SK-N-SH treated with all-trans-retinoic acid at 6 μM for 48 hours (cell line): Measurements from ENCODE around the gene AK1.

Experiments
- ATAC-seq: fragments of 200-7000 bp; cut with Tn5 transposase; 3 replicates; pipeline ENCODE4 v1.9.1; 2020; ENCODE audit warnings: mild to moderate bottlenecking, moderate library complexity
- BACH2 ChIP-seq: fragments of 250-450 bp; sonication (Bioruptor Pico); IDR thresholded peaks from 2 replicates; pipeline ENCODE4 v1.9.0; 2021; ENCODE audit warnings: mild to moderate bottlenecking, borderline replicate concordance
- CSDC2 ChIP-seq: fragments of 250-450 bp; sonication (Bioruptor Pico); IDR thresholded peaks from 2 replicates; pipeline ENCODE4 v1.5.0; 2020; ENCODE audit warnings: mild to moderate bottlenecking, moderate library complexity
- ESRRG ChIP-seq: fragments of 250-450 bp; sonication (Bioruptor Pico); IDR thresholded peaks from 2 replicates; pipeline ENCODE4 v1.6.1; 2021; ENCODE audit warnings: mild to moderate bottlenecking
- ISL1 ChIP-seq: fragments of 250-450 bp; sonication (Bioruptor Pico); IDR thresholded peaks from 2 replicates; pipeline ENCODE4 v2.1.2; 2022; ENCODE audit warnings: mild to moderate bottlenecking, moderate library complexity
- OSR1 ChIP-seq: fragments of 250-450 bp; sonication (Bioruptor Pico); IDR thresholded peaks from 2 replicates; pipeline ENCODE4 v1.8.0; 2022; ENCODE audit warnings: moderate library complexity, mild to moderate bottlenecking, inconsistent platforms
- PATZ1 ChIP-seq: fragments of 250-450 bp; sonication (Bioruptor Pico); IDR thresholded peaks from 2 replicates; pipeline ENCODE4 v1.8.0; 2020; ENCODE audit warnings: mild to moderate bottlenecking, moderate library complexity, borderline replicate concordance
- POU6F1 ChIP-seq: fragments of 250-450 bp; sonication (Bioruptor Pico); IDR thresholded peaks from 2 replicates; pipeline ENCODE4 v1.8.0; 2021; ENCODE audit warnings: low read depth, mild to moderate bottlenecking, moderate library complexity, borderline replicate concordance
- RARB ChIP-seq: fragments of 250-450 bp; sonication (Bioruptor Pico); IDR thresholded peaks from 2 replicates; pipeline ENCODE4 v1.8.0; 2021; ENCODE audit warnings: mild to moderate bottlenecking, moderate library complexity
- TCF4 ChIP-seq: fragments of 250-450 bp; sonication (Bioruptor Pico); IDR thresholded peaks from 2 replicates; pipeline ENCODE4 v1.8.0; 2021; ENCODE audit warnings: mild to moderate bottlenecking, moderate library complexity, borderline replicate concordance
- TOX ChIP-seq: fragments of 250-450 bp; sonication (Bioruptor Pico); IDR thresholded peaks from 2 replicates; pipeline ENCODE4 v1.8.0; 2021; ENCODE audit warnings: mild to moderate bottlenecking, moderate library complexity, borderline replicate concordance
- ZC3H10 ChIP-seq: fragments of 250-450 bp; sonication (Bioruptor Pico); IDR thresholded peaks from 2 replicates; pipeline ENCODE4 v1.5.1; 2021; ENCODE audit warnings: mild to moderate bottlenecking, moderate library complexity
- ZFP3 ChIP-seq: fragments of 250-450 bp; sonication (Bioruptor Pico); IDR thresholded peaks from 2 replicates; pipeline ENCODE4 v1.5.0; 2020; ENCODE audit warnings: mild to moderate bottlenecking, moderate library complexity
- ZFP30 ChIP-seq: fragments of 450-650 bp; formaldehyde crosslinking; IDR thresholded peaks from 2 replicates; pipeline ENCODE4 v1.5.0; 2022; ENCODE audit warnings: mild to moderate bottlenecking, moderate library complexity
- ZNF565 ChIP-seq: fragments of 450-650 bp; formaldehyde crosslinking; conservative IDR thresholded peaks from 2 replicates; pipeline ENCODE4 v1.5.0; 2020; ENCODE audit warnings: low read depth, mild to moderate bottlenecking, moderate library complexity
- ZNF70 ChIP-seq: fragments of 450-650 bp; formaldehyde crosslinking; IDR thresholded peaks from 2 replicates; pipeline ENCODE4 v1.5.0; 2020; ENCODE audit warnings: mild to moderate bottlenecking, moderate library complexity
- ZNF8 ChIP-seq: fragments of 450-650 bp; formaldehyde crosslinking; IDR thresholded peaks from 2 replicates; pipeline ENCODE4 v1.5.0; 2020; ENCODE audit warnings: mild to moderate bottlenecking, moderate library complexity
- TF ChIP-seq, protein P1 (sequence below): fragments of 250-450 bp; sonication (Bioruptor Pico); IDR thresholded peaks from 2 replicates; pipeline ENCODE4 v1.5.0; 2020; ENCODE audit warnings: mild to moderate bottlenecking, moderate library complexity

Gene AK1

DNA sequence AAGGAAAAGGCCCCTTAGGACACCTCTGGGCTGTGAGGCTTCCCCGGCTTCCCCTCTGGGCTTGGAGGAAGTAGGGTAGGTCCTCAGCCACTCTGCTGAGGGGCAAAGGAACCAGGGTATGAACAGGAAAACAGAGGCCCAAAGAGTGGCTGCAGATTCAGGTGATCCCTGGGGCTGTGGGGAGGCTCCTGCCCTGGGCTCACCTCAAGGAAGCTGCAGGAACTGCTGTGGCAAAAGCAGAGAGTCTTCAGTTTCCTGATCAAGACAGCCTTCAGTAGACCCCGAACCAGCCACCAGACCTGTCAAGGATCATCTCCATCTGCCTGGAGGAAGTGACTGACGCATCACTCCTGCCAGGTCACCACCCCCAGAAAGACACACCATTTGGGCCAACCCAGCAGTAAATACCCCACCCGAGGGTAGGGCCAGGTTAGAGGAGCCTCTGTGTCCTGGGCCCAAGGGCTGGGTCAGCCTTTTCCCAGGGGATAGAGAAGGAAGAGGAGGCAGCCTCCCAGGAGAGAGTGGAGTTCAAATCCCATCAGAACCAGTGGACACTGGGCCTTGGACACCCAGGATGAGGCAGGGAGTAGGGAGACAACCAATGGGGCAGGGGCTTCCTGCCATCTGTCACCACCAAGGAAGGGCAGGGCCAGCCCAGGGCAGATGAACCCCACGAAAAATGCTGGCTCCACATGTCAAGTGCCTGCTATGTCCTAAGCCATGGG, 27.7 kb upstream of the AK1 start (continued):
- TF ChIP-seq, protein P1, sequence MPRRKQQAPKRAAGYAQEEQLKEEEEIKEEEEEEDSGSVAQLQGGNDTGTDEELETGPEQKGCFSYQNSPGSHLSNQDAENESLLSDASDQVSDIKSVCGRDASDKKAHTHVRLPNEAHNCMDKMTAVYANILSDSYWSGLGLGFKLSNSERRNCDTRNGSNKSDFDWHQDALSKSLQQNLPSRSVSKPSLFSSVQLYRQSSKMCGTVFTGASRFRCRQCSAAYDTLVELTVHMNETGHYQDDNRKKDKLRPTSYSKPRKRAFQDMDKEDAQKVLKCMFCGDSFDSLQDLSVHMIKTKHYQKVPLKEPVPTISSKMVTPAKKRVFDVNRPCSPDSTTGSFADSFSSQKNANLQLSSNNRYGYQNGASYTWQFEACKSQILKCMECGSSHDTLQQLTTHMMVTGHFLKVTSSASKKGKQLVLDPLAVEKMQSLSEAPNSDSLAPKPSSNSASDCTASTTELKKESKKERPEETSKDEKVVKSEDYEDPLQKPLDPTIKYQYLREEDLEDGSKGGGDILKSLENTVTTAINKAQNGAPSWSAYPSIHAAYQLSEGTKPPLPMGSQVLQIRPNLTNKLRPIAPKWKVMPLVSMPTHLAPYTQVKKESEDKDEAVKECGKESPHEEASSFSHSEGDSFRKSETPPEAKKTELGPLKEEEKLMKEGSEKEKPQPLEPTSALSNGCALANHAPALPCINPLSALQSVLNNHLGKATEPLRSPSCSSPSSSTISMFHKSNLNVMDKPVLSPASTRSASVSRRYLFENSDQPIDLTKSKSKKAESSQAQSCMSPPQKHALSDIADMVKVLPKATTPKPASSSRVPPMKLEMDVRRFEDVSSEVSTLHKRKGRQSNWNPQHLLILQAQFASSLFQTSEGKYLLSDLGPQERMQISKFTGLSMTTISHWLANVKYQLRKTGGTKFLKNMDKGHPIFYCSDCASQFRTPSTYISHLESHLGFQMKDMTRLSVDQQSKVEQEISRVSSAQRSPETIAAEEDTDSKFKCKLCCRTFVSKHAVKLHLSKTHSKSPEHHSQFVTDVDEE (CRISPR knock-in tag): no peak
- TF ChIP-seq ZNF8 (CRISPR knock-in tag) (no peak), OSR1 (CRISPR knock-in tag) (no peak), ZFP3 (CRISPR knock-in tag) (no peak), CSDC2 (no peak), ZNF565 (CRISPR knock-in tag) (no peak), TOX (CRISPR knock-in tag) (no peak), ISL1 (CRISPR knock-in tag) (no peak)

- no peak for ATAC-seq
These were observed 27.1 kb upstream of the AK1 start for GRCh38 chr9:127904561-127905003.

GRCh38 chr9:127903557-127904475, 26.3 kb upstream of the AK1 start:
- TF ChIP-seq TCF4 (CRISPR knock-in tag): no peak
- no peak for TF ChIP-seq POU6F1 (CRISPR knock-in tag)
- TF ChIP-seq RARB (CRISPR knock-in tag): no peak
- TF ChIP-seq ZFP30 (CRISPR knock-in tag): no peak
- no peak for TF ChIP-seq ESRRG
- no peak for TF ChIP-seq TOX (CRISPR knock-in tag)
- no peak for TF ChIP-seq BACH2 (CRISPR knock-in tag)
- TF ChIP-seq, all 23 proteins: peak for 0
- no peak for ATAC-seq

More at GRCh38 chr9:127904561-127905003, 27.1 kb upstream of the AK1 start:
- TF ChIP-seq ZC3H10: no peak
- no peak for TF ChIP-seq PATZ1 (CRISPR knock-in tag)
- TF ChIP-seq RARB (CRISPR knock-in tag): no peak
- TF ChIP-seq CSDC2: no peak
- TF ChIP-seq, all 23 proteins: peak for 0

DNA sequence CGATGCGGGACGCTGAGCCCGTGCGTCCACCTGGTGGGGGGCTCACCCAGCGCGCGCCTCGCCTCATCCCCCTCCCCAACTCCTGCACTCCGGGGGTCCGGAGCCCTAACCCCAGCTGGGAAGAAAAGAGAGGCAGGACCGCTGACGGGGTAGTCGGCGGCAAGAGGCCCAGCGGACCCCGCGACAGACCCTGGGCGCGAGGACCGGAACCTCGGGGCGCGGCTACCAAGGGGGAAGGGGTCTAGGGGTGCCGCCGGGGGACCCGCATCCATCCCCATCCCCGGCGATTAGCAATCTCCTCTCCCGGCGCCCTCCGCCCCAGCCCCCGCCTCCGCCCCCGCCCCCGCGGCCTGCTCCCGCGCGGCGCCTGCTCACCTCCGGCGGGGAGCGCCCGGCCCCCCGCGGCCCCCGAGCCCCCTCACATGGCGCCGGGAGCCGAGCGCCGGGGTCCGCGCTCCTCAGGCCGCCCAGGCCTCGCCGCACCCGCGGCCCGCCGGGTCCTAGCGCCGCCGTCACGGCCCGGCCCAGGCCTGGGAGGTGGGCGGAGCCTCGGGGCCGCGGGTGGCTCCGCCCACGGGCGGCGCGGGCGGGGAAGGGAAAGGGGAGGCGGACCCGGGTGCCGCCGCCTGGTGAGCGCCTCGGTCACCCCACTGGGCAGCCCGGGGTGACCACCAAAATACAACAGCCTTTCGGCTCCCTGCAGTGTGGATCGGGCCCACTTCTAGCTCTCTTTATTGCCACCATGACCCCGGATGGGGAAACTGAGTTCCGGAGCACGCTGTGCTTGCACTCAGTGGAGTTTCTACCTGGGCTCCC, 21.9 kb upstream of the AK1 start, which contains the start of gene ST6GALNAC6:
Gene ST6GALNAC6 (minus strand): TSS at position 476 of the 816 bp plus-strand sequence. CDS start 1,622 bp downstream, outside the sequence.
- ATAC-seq: peak; percentile 72
- TF ChIP-seq ZNF70 (CRISPR knock-in tag) (no peak), ZNF8 (CRISPR knock-in tag) (no peak)
- TF ChIP-seq, all 23 proteins: peak for 0
